HG02973 (cell line): ENCODE data around the gene TYW1.
"Not testable (repeated sequence)": the region's sequence is repeated elsewhere in the genome, so short reads cannot be mapped to it uniquely, and the experiment has no call there.

Experiments used
- ATAC-seq: cut with Tn5 transposase; IDR thresholded peaks from one replicate; pipeline ENCODE4 v1.9.1; 2021; ENCODE audit warnings: moderate library complexity; ENCODE audit not compliant: unreplicated experiment

The TYW1 gene

DNA sequence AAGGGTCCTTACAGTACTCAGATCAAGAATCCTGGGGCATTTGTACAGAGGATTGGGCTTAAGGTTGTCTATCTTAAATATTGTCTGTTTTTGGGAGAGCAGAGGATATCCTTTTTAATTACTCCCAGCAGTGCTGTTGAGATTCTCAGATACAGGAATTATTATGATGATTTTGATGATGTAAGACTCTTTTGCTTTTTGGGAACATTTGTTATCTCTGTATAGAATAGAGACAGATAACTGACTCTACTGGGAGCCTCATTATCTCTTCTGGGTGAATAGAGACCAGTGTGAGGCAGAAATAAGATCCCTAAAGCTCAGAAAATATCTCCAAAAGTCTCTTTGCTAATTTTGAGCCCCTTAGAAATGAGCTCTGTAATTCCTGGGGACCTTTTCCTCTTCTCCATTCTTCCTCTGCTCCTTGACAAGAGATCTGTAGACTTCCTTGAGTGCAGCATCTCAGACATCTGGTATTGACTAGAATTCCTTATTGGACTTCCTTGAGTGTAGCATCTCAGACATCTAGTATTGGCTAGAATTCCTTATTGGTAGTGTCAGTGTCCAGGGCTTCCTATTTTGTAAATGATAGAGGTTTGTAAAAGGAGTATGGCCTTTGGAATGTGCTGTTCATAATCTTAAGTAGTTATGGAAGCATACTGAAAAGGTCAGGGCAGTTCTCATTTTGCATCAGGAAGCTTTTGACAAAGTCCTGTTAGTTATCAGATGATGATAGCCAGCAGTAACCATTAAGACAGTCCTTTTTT is 118.0 kb downstream of the TYW1 start:
- ATAC-seq, result not testable (repeated sequence)

DNA sequence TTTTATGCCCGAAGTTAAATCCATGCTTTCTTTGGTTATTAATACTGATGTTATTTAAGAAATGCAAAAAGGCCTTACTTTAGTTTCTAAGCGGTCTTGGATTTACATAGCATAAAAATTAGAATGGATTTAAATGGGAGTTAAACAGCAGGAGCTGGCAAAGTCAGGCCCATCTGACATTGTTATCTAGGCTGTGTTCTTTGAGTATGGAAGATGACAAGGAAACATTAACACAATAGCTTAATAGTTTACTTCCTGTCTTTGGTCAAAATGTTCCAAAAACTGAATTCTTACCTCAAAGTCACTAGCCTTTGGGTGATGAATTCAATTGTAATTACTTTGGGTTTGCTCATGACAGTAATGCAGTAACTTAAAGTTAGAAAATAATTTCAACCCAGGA is 123.9 kb downstream of the TYW1 start:
- not testable (repeated sequence) for ATAC-seq

DNA sequence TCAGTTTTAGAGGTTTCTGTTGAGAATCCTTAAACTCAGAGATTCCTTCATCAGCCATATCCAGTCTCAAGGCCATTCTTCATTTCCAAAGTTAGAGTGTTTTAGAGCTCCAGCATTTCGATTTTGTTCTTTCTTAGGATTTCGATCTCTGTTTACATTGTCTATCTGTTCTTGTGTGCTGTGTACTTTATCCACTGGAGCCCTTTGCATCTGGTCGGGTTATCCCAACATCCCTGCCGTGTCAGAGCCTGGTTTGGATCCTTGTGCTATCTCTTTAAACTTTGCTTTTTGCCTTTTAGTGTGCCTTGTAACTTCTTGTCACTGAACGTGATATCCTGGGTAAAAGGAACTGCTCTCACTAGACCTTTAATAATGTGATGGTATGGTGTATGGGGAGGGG is 131.6 kb downstream of the TYW1 start:
- ATAC-seq, result not testable (repeated sequence)

DNA sequence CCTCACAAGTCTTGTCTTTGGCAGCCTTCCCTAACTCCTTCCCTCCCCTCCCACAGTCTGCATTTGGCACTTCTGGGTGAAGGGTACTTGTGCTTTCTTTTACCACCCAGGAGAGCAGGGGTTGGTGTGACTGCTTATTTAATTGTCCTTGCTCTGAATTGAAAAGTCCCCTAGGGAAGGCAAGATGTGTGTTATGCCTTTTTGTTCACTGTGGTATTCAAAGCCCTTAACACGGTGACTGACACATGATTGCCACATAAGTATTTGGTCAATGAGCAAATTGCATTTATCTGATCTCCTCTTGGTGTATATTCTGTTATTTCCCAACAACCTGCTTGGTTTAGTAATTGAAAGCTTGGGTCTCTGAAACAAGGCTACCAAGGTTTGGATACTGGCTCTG is 134.1 kb downstream of the TYW1 start:
- not testable (repeated sequence) for ATAC-seq

DNA sequence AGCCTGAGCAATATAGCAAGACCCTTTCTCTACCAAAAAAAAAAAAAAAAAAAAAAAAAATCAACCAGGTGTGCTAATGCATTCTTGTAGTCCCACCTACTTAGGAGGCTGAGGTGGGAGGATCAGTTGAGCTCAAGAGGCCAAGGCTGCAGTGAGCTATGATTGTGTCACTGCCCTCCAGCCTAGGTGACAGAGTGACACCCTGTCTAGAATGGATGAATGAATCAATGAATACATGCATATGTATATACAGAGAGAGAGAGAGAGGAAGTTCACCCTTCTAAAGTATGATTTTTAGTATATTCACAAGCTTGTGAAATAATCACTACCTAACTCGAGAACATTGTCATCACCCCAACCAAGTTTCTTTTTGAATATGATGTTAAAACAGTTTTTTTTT is 138.3 kb downstream of the TYW1 start:
- not testable (repeated sequence) for ATAC-seq

DNA sequence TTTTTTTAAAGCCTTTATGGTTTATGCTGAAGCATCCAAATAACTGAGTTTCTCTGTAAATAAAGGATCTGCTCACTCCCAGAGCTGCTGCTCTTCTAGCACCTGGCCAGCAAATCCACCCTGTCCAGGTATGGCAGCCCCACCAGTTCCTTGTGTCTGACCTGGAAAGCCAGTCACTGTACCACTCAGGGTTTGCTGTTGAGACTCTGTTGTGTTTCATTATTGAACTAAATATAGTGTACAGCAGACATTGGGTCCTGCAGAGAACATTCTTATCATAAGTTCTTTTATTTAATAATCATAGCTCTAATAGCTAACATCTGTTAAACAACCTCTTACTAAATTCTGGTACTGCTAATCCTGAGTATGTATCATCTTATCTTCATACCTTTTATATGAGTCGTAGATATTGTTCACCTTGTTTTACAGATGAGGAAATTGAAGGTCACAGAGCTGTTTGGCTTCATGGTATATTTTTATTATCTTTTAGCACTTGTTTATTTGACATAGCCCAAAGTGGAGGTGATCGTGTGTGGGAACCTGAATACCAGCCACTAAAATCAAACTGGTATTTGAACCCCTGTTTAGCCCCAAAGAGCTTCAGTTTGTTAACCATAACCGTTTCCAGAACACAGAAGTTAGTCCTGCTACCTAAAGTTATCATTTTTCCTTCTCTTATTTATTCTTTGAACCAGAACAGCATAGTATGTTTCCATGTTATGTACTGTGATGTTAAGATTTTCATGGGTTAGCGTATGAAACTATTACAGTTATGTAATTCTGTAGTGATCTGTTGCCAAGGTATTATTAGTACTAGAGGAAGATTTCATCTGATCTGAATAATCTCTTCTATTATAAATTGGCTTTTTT is 139.2 kb downstream of the TYW1 start:
- not testable (repeated sequence) for ATAC-seq

DNA sequence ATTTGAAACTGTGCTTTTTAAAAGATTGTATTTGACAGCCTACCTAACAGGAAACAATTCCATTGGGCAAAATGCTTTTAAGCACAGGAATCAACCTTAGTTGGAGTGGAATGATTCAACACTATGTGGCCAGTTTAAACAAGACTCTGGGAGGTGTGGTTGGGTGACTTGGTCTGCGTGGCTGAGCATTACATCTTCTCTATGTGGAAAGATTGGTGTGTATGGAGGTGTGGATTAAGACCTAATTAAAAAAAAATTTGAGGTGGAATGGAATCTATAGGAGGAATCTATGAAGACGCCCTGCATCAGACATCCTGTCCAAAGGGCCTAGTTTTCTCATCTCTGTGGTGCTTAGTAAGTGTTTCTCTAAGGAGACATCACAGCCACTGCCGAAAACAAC is 140.9 kb downstream of the TYW1 start:
- not testable (repeated sequence) for ATAC-seq

DNA sequence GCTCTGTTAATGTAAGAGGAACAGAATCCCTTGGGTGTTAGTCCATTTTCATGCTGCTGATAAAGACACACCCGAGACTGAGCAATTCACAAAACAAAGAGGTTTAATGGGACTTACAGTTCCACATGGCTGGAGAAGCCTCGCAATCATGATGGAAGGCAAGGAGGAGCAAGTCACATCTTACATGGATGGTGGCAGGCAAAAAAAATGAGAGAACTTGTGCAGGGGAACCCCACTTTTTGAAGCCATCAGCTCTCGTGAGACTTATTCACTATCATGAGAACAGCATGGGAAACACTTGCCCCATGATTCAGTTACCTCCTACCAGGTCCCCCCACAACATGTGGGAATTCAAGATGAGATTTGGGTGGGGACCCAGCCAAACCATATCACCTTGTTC is 143.2 kb downstream of the TYW1 start:
- ATAC-seq, result not testable (repeated sequence)

DNA sequence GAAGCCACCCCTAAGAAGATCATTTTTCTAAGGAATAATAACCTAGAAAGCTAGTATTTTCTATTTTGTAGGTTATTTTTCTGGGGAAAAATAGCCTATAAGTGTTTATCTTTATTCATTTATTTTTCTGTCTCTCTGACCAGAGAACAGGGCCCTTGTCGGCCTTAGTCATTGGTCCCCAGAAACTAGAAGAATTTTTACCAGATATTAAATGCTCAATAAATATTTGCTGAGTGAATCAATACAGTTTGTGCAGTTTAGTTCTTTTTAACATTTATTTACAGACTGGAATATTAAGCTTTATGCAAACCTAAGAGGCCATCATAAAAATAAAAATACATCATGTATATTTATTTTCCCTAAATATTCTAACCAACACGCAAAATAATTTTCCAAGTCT is 144.4 kb downstream of the TYW1 start:
- ATAC-seq, result not testable (repeated sequence)

DNA sequence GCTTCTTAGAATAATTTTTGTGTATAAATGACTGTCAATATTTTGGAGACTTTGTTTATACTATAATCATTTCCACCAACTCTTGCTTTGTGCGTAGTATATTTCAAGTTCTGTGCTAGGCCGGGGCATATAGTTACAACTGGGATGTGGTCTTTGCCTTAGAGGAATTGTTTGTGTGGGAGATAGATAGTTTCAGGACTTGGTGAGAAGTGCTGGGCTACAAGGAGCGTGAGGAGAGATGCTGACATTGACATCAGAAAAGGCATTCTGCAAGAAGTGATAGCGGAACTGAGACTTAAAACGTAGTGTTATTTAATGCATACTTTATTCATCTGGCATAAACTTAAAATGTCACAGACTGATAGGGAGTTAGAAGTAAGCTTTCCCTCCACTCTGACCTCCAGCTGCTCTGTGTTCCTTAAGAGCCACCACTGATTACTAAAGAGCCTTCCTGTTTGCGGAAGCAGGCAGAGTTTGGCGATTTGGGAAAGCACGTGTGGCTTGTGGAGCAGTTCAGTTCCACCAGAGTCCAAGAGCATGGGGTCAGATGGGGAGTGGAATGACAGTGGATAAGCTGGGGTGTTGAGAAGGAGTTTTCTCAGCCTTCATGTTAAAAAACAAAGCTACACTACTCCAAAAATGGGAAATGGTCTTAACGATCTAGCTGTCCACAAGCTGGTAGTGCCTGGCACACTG is 146.6 kb downstream of the TYW1 start:
- not testable (repeated sequence) for ATAC-seq

DNA sequence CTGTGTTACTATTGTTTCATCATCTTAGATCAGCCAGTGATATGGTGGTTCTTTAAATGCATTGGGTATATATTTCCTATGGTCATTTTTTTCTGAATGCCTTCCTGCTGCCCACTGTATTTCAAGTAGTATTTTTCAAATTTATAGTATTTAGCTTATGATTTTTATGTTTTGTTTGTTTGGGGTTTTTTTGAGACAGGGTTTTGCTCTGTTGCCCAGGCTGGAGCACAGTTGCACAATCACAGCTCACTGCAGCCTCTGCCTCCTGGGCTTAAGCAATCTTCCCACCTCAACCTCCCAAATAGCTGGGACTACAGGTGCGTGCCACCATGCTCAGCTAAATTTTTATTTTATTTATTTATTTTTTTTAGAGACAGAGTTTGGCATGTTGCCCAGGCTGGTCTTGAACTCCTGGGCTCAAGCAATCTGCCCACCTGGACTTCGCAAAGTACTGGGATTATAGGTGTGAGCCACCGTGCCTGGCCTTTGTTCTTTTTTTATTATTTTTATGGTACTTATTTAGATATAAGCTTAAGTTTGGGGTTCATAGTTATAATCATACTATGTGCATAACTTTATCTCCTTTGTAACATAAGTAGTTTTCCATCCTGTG is 149.1 kb downstream of the TYW1 start:
- ATAC-seq, result not testable (repeated sequence)

DNA sequence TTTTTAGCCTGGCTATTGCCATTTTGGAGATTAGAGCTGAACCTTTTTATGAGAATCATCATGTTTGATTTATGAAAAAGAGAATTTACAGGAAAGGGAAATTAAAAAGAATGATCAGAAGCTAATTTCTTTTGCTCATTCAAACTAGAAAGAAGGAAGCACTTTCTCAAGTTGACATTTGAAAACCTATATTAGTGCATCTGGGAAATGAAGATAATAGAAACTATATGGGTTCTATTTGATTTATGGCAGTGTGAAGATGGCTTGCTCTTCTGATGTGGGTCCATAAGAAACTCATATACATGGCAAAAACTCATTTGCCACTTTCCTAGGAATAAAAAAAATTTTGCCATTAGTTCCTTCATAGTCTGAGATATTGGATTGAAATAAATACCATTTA is 152.5 kb downstream of the TYW1 start:
- ATAC-seq, result not testable (repeated sequence)

DNA sequence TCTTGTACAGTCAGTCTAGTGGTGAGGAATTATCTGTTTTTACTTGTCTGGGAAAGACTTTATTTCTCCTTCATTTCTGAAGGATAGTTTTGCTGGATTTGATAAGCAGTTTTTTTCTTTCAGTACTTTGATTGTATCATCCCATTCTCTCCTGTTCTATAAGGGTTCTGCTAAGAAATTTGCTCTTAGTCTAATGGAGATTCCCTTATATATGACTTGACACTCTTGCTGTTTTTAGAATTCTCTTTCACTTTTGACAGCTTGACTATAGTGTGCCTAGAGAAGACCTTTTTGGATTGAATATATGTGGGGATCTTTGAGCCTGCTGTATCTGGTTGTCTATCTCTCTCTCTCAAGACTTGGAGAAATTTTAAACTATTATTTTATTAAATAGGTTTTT is 157.7 kb downstream of the TYW1 start:
- ATAC-seq, result not testable (repeated sequence)

DNA sequence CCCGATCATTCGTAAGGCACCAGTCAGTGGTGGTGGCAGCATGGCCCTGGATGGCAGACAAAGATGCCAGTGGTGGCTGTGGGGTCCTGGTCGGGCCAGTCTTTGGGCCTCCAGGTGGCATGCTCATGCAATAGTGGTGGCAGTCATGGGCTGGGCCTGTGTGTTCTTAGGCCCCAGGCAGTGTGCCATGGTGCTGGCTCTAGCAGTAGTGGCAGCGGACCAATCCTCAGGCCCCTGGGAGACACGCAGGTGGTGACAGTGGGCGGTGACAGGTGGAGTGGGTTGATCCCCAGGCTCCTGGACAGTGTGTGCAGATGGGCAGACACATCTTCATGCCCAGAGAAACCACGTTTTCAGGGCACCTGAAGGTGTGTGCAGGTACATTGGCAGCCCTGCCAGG is 159.4 kb downstream of the TYW1 start:
- ATAC-seq, result not testable (repeated sequence)

DNA sequence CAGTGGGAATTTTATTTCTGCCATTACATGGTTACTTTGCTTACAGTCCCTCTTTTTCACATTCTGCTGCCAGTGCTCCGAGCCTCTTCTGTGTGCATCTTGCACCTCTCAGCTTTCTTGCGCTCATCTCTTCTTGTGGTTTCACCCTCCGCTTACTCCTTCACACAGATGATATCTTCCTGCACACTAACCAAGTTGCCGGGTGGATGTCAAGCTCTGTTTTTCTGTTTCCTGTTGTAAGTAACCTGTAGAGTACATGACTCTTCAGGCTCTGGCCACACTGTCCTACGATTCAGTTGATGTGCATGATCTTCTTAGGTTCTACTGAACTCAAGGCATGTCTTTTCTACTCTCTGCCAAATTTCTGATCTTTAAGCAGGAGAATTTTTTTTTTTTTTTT is 166.7 kb downstream of the TYW1 start:
- peak; percentile 86 for ATAC-seq

DNA sequence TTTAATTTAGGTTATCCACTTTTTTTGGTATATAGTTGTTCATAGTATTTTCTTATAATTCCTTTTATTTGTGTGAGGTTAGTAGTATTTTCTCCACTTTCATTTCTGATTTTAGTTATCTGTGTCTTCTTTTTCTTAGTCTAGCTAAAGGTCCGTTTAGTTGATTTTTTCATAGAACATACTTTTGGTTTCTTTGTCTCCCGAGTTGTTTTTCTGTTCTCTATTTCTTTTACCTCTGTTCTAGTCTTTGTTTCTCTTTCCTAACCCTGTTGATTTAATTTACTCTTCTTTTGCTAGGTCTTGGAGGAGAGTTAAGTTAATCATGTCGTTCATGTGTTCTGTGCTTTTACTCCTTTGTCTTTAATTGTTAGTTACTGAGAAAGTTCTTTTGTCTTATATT is 174.5 kb downstream of the TYW1 start:
- ATAC-seq, result not testable (repeated sequence)

DNA sequence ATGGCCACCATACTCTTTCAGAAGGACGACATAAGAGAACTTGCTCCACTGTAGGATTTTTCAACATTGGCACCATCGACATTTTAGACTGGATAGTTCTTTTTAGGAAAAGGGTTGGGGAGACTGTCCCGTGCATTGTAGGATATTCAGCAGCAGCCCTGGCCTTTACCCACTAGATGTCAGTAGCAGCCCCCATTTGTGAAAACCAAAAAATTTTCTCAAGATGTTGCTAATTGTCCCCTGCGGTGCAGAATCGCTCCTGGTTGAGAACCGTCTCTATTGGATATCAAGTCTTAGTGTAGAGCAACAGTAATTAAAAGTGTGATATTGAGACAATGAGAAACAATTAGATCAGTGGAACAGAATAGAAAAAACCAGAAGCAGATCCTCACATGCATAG is 180.1 kb downstream of the TYW1 start:
- ATAC-seq, result not testable (repeated sequence)

DNA sequence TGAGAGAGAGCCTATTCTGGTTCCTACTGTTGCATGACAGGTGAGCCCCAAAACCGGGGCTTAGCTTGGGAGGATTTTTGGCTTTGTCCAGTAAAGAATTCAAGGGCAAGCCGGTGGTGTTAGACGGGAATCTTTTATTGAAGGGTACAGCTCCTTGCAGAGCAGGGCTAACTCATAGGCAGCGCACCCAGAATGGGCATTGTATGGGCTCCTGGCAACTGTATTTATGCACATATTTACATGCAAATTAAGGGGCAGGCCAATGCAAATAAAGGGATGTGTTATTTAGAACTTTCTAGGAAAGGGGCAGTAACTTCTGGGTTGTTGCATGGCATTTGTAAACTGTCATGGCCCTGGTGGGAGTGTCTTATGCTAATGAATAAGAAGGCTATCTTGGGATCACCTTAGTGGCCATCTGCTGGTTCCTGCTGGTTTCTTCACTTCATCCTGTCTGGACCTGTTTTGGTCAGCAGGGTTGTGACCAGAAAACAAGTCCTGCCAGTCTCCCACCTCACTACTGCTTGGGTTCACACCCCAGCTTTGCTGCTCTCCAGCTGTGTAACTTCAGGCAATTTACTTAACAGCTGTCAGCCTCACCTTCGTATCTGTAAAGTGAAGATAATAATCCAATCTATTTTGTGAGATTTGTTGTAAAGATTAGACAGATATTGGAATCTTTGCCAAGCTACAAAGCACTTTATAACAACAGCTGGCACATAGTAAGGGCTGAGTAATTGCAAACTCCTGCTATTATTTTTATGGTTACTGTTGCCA is 182.5 kb downstream of the TYW1 start:
- not testable (repeated sequence) for ATAC-seq

DNA sequence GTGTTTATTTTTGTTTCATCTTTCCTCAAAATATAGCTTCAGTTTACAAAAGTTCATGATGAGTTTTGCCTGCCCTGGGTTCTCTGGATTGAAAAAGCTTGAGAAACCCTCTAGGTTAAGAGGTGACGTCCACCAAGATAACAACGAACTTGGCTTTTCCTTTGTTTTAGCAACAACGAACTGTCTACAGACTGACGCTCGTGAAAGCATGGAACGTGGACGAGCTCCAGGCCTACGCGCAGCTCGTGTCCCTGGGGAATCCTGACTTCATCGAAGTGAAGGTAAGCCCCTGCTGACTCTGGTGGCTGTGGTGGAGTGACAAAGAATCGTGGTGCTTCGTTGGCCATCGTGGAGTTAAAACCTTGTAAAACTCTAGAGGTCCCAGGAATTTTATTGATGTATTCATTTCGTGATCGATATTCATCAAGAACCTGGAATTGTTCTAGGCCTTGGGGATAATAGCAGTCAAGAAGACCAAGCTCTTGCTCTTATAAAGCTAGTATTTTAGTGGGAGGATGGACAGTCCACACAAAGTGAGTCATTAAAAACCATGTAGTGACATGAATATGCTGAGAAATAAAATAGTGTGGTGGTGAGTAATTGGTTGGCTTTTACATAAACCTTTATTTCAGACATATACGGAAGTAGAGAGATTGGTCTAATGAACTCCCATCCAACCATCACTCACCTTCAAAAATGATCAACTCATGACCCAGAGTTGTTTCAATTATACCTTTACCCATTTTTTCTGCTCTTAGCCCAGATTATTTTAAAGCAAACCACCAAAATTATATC is 186.5 kb downstream of the TYW1 start:
- not testable (repeated sequence) for ATAC-seq
